Activated CD4-positive, alpha-beta T cell treated with anti-CD3 and anti-CD28 coated beads, Interleukin-2, Interleukin-4, amounts not matched to agents 100 ng/mL and 50 ng/mL, durations not matched to agents 16 hours and 8 hours (primary cell): Measurements from ENCODE around the gene TEX11.
A peak's percentile ranks its signal among the peaks of the same experiment; 100 is the strongest.
"Not testable (repeated sequence)": the region's sequence is repeated elsewhere in the genome, so short reads cannot be mapped to it uniquely, and the experiment has no call there.

ENCODE experiments used
- DNase-seq: peaks from one replicate; pipeline ENCODE4 v3.0.0-alpha.2; 2020; ENCODE audit warnings: low spot score

Gene TEX11

GRCh38 chrX:70587158-70587557, 321.4 kb downstream of the TEX11 start:
- not testable (repeated sequence) for DNase-seq

- no peak for DNase-seq
Measured at GRCh38 chrX:70577442-70577841, 331.1 kb downstream of the TEX11 start.

- DNase-seq, result not testable (repeated sequence)
Measured at GRCh38 chrX:70569922-70570576, 338.5 kb downstream of the TEX11 start.

GRCh38 chrX:70554948-70555347, 353.6 kb downstream of the TEX11 start:
- DNase-seq, result no peak

GRCh38 chrX:70554523-70554922, 354.0 kb downstream of the TEX11 start:
- no peak for DNase-seq

- DNase-seq, result no peak
Measured at GRCh38 chrX:70554081-70554480, 354.4 kb downstream of the TEX11 start.

GRCh38 chrX:70553516-70553915, 355.0 kb downstream of the TEX11 start:
- peak; percentile 22 for DNase-seq

GRCh38 chrX:70552130-70552704, 356.3 kb downstream of the TEX11 start:
- DNase-seq, result no peak

- DNase-seq, result no peak
Measured at GRCh38 chrX:70549429-70549828, 359.1 kb downstream of the TEX11 start.

GRCh38 chrX:70535198-70535597, 373.3 kb downstream of the TEX11 start:
- DNase-seq, result no peak

GRCh38 chrX:70527610-70528345, 380.7 kb downstream of the TEX11 start:
- no peak for DNase-seq

- no peak for DNase-seq
Measured at GRCh38 chrX:70527053-70527452, 381.5 kb downstream of the TEX11 start.

- no peak for DNase-seq
Measured at GRCh38 chrX:70525733-70526132, 382.8 kb downstream of the TEX11 start.

- DNase-seq, result not testable (repeated sequence)
Measured at GRCh38 chrX:70515692-70516091, 392.8 kb downstream of the TEX11 start.

GRCh38 chrX:70515270-70515669, 393.2 kb downstream of the TEX11 start:
- DNase-seq, result not testable (repeated sequence)

- no peak for DNase-seq
Measured at GRCh38 chrX:70509078-70509477, 399.4 kb downstream of the TEX11 start.

GRCh38 chrX:70508296-70508911, 400.1 kb downstream of the TEX11 start:
- DNase-seq, result peak; percentile 62

GRCh38 chrX:70505451-70505841, 403.1 kb downstream of the TEX11 start:
- DNase-seq, result no peak

GRCh38 chrX:70504772-70505450, 403.6 kb downstream of the TEX11 start:
- peak; percentile 39 for DNase-seq

- DNase-seq, result no peak
Measured at GRCh38 chrX:70500826-70501225, 407.7 kb downstream of the TEX11 start.

- DNase-seq, result no peak
Measured at GRCh38 chrX:70498129-70498528, 410.4 kb downstream of the TEX11 start.

- no peak for DNase-seq
Measured at GRCh38 chrX:70497026-70497425, 411.5 kb downstream of the TEX11 start.
